H9 (cell line): ENCODE results near the gene ASB14. TPM values are rescaled to one million over a fixed set of nuclear protein-coding genes. Genes with fewer than 3 reads are reported as not detected.

Experiments used
- DNase-seq: peaks from one replicate; pipeline ENCODE4 v3.0.0-alpha.2; 2017
- H2AFZ ChIP-seq: one replicate; pipeline ENCODE4 v1.6.1; 2013; ENCODE audit warnings: mild to moderate bottlenecking, low read length, control low read depth, moderate library complexity
- H2AK5ac ChIP-seq: 2 replicates; pipeline ENCODE4 v1.6.1; 2013; ENCODE audit warnings: low read length, control low read depth, mixed read lengths; ENCODE audit not compliant: insufficient read length
- H2BK120ac ChIP-seq: one replicate; pipeline ENCODE4 v1.6.1; 2013; ENCODE audit warnings: low read depth, mild to moderate bottlenecking, low read length, control low read depth, inconsistent platforms; ENCODE audit not compliant: poor library complexity, severe bottlenecking
- H2BK12ac ChIP-seq: 2 replicates; pipeline ENCODE4 v1.6.1; 2013; ENCODE audit warnings: low read length, control low read depth, mixed read lengths, low read depth; ENCODE audit not compliant: insufficient read length
- H2BK15ac ChIP-seq: 2 replicates; pipeline ENCODE4 v1.6.1; 2013; ENCODE audit warnings: low read depth, low read length, control low read depth
- H2BK20ac ChIP-seq: one replicate; pipeline ENCODE4 v1.6.1; 2013; ENCODE audit warnings: low read depth, mild to moderate bottlenecking, low read length, control low read depth, inconsistent platforms; ENCODE audit not compliant: poor library complexity, severe bottlenecking
- H2BK5ac ChIP-seq: 2 replicates; pipeline ENCODE4 v1.6.1; 2013; ENCODE audit warnings: low read length, control low read depth, mixed read lengths; ENCODE audit not compliant: insufficient read length
- H3K14ac ChIP-seq: 2 replicates; pipeline ENCODE4 v1.6.1; 2013; ENCODE audit warnings: low read length, control low read depth; ENCODE audit not compliant: insufficient read depth
- H3K18ac ChIP-seq: 2 replicates; pipeline ENCODE4 v1.6.1; 2013; ENCODE audit warnings: low read depth, mild to moderate bottlenecking, mixed read lengths, low read length, control low read depth; ENCODE audit not compliant: insufficient read length
- H3K23ac ChIP-seq: 2 replicates; pipeline ENCODE4 v1.6.1; 2013; ENCODE audit warnings: low read length, control low read depth, mixed read lengths, low read depth; ENCODE audit not compliant: insufficient read length
- H3K23me2 ChIP-seq: 2 replicates; pipeline ENCODE4 v1.6.1; 2013; ENCODE audit warnings: low read depth, mild to moderate bottlenecking, mixed read lengths, low read length, control low read depth; ENCODE audit not compliant: insufficient read length, poor library complexity, severe bottlenecking
- H3K27ac ChIP-seq: 2 replicates; pipeline ENCODE4 v1.5.1; 2013; ENCODE audit warnings: low read length, control low read depth, mixed read lengths, low read depth; ENCODE audit not compliant: insufficient read length
- H3K27me3 ChIP-seq: 2 replicates; pipeline ENCODE4 v1.6.1; 2013; ENCODE audit warnings: low read length, control low read depth, inconsistent platforms; ENCODE audit not compliant: insufficient read depth
- H3K4ac ChIP-seq: 2 replicates; pipeline ENCODE4 v1.6.1; 2013; ENCODE audit warnings: low read depth, mild to moderate bottlenecking, control low read depth, inconsistent platforms, low read length, moderate library complexity
- H3K4me1 ChIP-seq: 2 replicates; pipeline ENCODE4 v1.6.1; 2013; ENCODE audit warnings: low read length, control low read depth, inconsistent platforms; ENCODE audit not compliant: insufficient read depth
- H3K4me2 ChIP-seq: 2 replicates; pipeline ENCODE4 v1.6.1; 2013; ENCODE audit warnings: low read length, control low read depth, mixed read lengths; ENCODE audit not compliant: insufficient read length, insufficient read depth
- H3K56ac ChIP-seq: 2 replicates; pipeline ENCODE4 v1.6.1; 2013; ENCODE audit warnings: low read depth, mild to moderate bottlenecking, mixed read lengths, low read length, control low read depth; ENCODE audit not compliant: insufficient read length
- H3K79me1 ChIP-seq: 2 replicates; pipeline ENCODE4 v1.6.1; 2013; ENCODE audit warnings: low read depth, mild to moderate bottlenecking, moderate library complexity, low read length, control low read depth, inconsistent platforms; ENCODE audit not compliant: insufficient read depth, poor library complexity, severe bottlenecking
- H3K79me2 ChIP-seq: 2 replicates; pipeline ENCODE4 v1.6.1; 2013; ENCODE audit warnings: low read length, control low read depth, inconsistent platforms; ENCODE audit not compliant: insufficient read depth
- H3K9ac ChIP-seq: 2 replicates; pipeline ENCODE4 v1.6.1; 2013; ENCODE audit warnings: low read length, control low read depth, mixed read lengths; ENCODE audit not compliant: insufficient read length; ENCODE audit errors: extremely low read depth
- H3K9me3 ChIP-seq: one replicate; pipeline ENCODE4 v1.6.1; 2013; ENCODE audit warnings: low read depth, low read length, inconsistent platforms; ENCODE audit not compliant: control insufficient read depth
- H3T11ph ChIP-seq: one replicate; pipeline ENCODE4 v1.6.1; 2013; ENCODE audit warnings: mild to moderate bottlenecking, low read length, control low read depth, inconsistent platforms
- H4K20me1 ChIP-seq: one replicate; pipeline ENCODE4 v1.6.1; 2013; ENCODE audit not compliant: control insufficient read depth, insufficient read length, insufficient read depth
- H4K5ac ChIP-seq: 2 replicates; pipeline ENCODE4 v1.6.1; 2013; ENCODE audit warnings: low read depth, mild to moderate bottlenecking, mixed read lengths, low read length, control low read depth; ENCODE audit not compliant: insufficient read length
- H4K8ac ChIP-seq: replicated peaks from 2 replicates; pipeline ENCODE4 v1.6.1; 2013; ENCODE audit warnings: low read length, control low read depth, mixed read lengths, low read depth; ENCODE audit not compliant: insufficient read length
- H4K91ac ChIP-seq: 2 replicates; pipeline ENCODE4 v1.6.1; 2013; ENCODE audit warnings: low read depth, mild to moderate bottlenecking, moderate library complexity, mixed read lengths, low read length, control low read depth; ENCODE audit not compliant: insufficient read length
- H3K27ac Mint-ChIP-seq, 3 experiments: 2 replicates in 2 of 3; 3 replicates in 1 of 3; pipeline ENCODE4 v1.8.0; 2020 to 2021; ENCODE audit warnings: mixed read lengths in 3 of 3, mild to moderate bottlenecking in 1 of 3, moderate library complexity in 1 of 3
- H3K27me3 Mint-ChIP-seq: 2 replicates; pipeline ENCODE4 v1.8.0; 2021; ENCODE audit warnings: low read depth, mild to moderate bottlenecking, moderate library complexity, mixed read lengths
- H3K36me3 Mint-ChIP-seq, 3 experiments: 2 replicates in 2 of 3; 3 replicates in 1 of 3; pipeline ENCODE4 v1.8.0; 2020 to 2021; ENCODE audit warnings: low read depth in 3 of 3, mixed read lengths in 3 of 3; ENCODE audit not compliant: insufficient read depth in 1 of 3
- H3K4me1 Mint-ChIP-seq, 2 experiments: 2 replicates each; pipeline ENCODE4 v1.8.0; 2020; ENCODE audit warnings: mixed read lengths in 2 of 2
- H3K4me3 Mint-ChIP-seq, 2 experiments: 2 replicates in 1 of 2; 3 replicates in 1 of 2; pipeline ENCODE4 v1.8.0; 2020 to 2021; ENCODE audit warnings: mild to moderate bottlenecking in 2 of 2, mixed read lengths in 2 of 2, moderate library complexity in 1 of 2
- H3K9me3 Mint-ChIP-seq, 2 experiments: 2 replicates in 1 of 2; 3 replicates in 1 of 2; pipeline ENCODE4 v1.8.0; 2020; ENCODE audit warnings: mild to moderate bottlenecking in 2 of 2, mixed read lengths in 2 of 2, moderate library complexity in 1 of 2
- WGBS: extraction: QIAGEN DNeasy Blood & Tissue Kit; methylation state at CpG from one replicate; pipeline ENCODE4 v1.1.7; 2013; ENCODE audit warnings: missing lambda C conversion rate, low lambda C conversion rate, mixed read lengths; ENCODE audit not compliant: insufficient read length; ENCODE audit errors: extremely low coverage; 5-methylcytosine and 5-hydroxymethylcytosine counted together
- total RNA-seq: library from RNA; stranded (reverse); gene quantifications from 2 replicates; pipeline ENCODE4 v1.2.1, GENCODE V29; 2021
- TF ChIP-seq, protein P1 (sequence below): fragments of 200-600 bp; sonication (generic); conservative IDR thresholded peaks from 3 replicates; pipeline ENCODE4 v1.8.0; 2021; ENCODE audit warnings: antibody characterized with exemption, mild to moderate bottlenecking

The ASB14 gene
- total RNA-seq, 1 experiment from 2014 or later: not detected

DNA sequence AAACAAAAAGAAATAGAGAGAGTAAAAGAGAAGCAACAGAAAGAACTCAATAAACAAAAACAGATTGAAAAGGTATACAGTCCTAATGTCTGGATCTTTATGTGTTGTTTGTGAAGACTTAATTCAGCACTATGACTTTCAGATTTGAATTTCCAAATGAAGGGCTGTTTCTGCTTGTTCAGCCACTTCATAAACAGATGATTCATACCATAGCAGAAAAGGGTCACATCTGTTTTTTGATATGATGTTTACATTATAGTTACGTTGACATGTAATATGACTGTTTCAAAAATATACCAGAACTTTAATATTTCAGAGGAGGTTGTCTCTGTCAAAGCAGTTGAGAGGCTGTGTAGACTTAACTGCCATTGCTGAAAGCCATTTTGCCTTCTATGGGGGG, 24.1 kb downstream of the ASB14 start:
- no peak overlapping the region for H3K23ac ChIP-seq
- no peak overlapping the region for H4K8ac ChIP-seq
- H3K27me3 ChIP-seq: no peaks in the 10 kb centered on the region
- Mint-ChIP-seq H3K4me3 (no peak overlapping the region), H3K27ac (no peak overlapping the region), H3K9me3 (peaks cover 2% of the 10 kb centered on the region in 2 experiments; a peak in 4 of 5 replicates), H3K4me1 (peaks cover 0 to 5% of the 10 kb centered on the region in 2 experiments; a peak in 2 of 4 replicates), H3K27me3 (no peaks in the 10 kb centered on the region), H3K36me3 (peaks cover 28 to 61% (median 57%) of the 10 kb centered on the region in 3 experiments)
- H2BK15ac ChIP-seq: no peak overlapping the region
- TF ChIP-seq, protein P1, sequence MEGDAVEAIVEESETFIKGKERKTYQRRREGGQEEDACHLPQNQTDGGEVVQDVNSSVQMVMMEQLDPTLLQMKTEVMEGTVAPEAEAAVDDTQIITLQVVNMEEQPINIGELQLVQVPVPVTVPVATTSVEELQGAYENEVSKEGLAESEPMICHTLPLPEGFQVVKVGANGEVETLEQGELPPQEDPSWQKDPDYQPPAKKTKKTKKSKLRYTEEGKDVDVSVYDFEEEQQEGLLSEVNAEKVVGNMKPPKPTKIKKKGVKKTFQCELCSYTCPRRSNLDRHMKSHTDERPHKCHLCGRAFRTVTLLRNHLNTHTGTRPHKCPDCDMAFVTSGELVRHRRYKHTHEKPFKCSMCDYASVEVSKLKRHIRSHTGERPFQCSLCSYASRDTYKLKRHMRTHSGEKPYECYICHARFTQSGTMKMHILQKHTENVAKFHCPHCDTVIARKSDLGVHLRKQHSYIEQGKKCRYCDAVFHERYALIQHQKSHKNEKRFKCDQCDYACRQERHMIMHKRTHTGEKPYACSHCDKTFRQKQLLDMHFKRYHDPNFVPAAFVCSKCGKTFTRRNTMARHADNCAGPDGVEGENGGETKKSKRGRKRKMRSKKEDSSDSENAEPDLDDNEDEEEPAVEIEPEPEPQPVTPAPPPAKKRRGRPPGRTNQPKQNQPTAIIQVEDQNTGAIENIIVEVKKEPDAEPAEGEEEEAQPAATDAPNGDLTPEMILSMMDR: no peak
- no peaks in the 10 kb centered on the region for H3K79me1 ChIP-seq
- no peaks in the 10 kb centered on the region for H3K9me3 ChIP-seq
- H3K4ac ChIP-seq: no peak overlapping the region
- no peak overlapping the region for H3K9ac ChIP-seq
- H2BK5ac ChIP-seq: no peak overlapping the region
- no peak overlapping the region for H4K5ac ChIP-seq
- DNase-seq: no peak
- no peak overlapping the region for H4K91ac ChIP-seq
- H3K27ac ChIP-seq: no peak overlapping the region
- H2BK20ac ChIP-seq: no peak overlapping the region
- H3K4me2 ChIP-seq: no peak overlapping the region
- no peak overlapping the region for H2AFZ ChIP-seq
- WGBS: no CpG with 5 or more reads among the region's 1 CpG
- no peak overlapping the region for H3T11ph ChIP-seq
- no peak overlapping the region for H3K56ac ChIP-seq
- H2AK5ac ChIP-seq: no peak overlapping the region
- no peaks in the 10 kb centered on the region for H3K4me1 ChIP-seq
- H3K23me2 ChIP-seq: no peaks in the 10 kb centered on the region
- no peaks in the 10 kb centered on the region for H4K20me1 ChIP-seq
- no peak overlapping the region for H3K14ac ChIP-seq
- no peak overlapping the region for H2BK12ac ChIP-seq
- no peaks in the 10 kb centered on the region for H3K79me2 ChIP-seq
- no peak overlapping the region for H3K18ac ChIP-seq
- H2BK120ac ChIP-seq: no peak overlapping the region
